Neural cell (in vitro differentiated cells): ENCODE measurements around the gene TEKT2.

Experiments used
- CTCF ChIP-seq: fragments of 450-650 bp; IDR thresholded peaks from 2 replicates; pipeline ENCODE4 v1.5.1; 2014; ENCODE audit warnings: antibody characterized with exemption, mild to moderate bottlenecking, moderate library complexity; ENCODE audit not compliant: poor library complexity, severe bottlenecking
- EP300 ChIP-seq: fragments of 450-650 bp; conservative IDR thresholded peaks from 2 replicates; pipeline ENCODE4 v1.6.1; 2014; ENCODE audit warnings: antibody characterized with exemption, mild to moderate bottlenecking, moderate library complexity; ENCODE audit not compliant: poor library complexity, severe bottlenecking
- EZH2 ChIP-seq: fragments of 200-600, 300-800 bp; shearing (Covaris generic), sonication (generic); IDR thresholded peaks from 2 replicates; pipeline ENCODE4 v1.6.1; 2014; ENCODE audit warnings: antibody characterized with exemption, low read length, borderline replicate concordance, mild to moderate bottlenecking; ENCODE audit not compliant: insufficient read depth, poor library complexity, severe bottlenecking
- MXI1 ChIP-seq: fragments of 450-650 bp; conservative IDR thresholded peaks from 2 replicates; pipeline ENCODE4 v1.6.1; 2014; ENCODE audit warnings: antibody characterized with exemption, mild to moderate bottlenecking; ENCODE audit not compliant: poor library complexity, severe bottlenecking
- POLR2AphosphoS5 ChIP-seq: IDR thresholded peaks from 2 replicates; pipeline ENCODE4 v1.6.1; 2012
- REST ChIP-seq: IDR thresholded peaks from 2 replicates; pipeline ENCODE4 v1.6.1; 2012; ENCODE audit warnings: borderline replicate concordance
- SMC3 ChIP-seq: fragments of 450-650 bp; conservative IDR thresholded peaks from 2 replicates; pipeline ENCODE4 v1.6.1; 2014; ENCODE audit warnings: antibody characterized with exemption, mild to moderate bottlenecking, moderate library complexity; ENCODE audit not compliant: poor library complexity
- TAF1 ChIP-seq: IDR thresholded peaks from 2 replicates; pipeline ENCODE4 v1.6.1; 2012; ENCODE audit warnings: low read depth

- TF ChIP-seq POLR2AphosphoS5 (no peak), CTCF (no peak), REST (no peak), SMC3 (no peak), MXI1 (no peak), EP300 (no peak), EZH2 (no peak), TAF1 (no peak)
These were observed 2.0 kb downstream of the TEKT2 start for GRCh38 chr1:36085686-36086526.
